Right lobe of liver (tissue), 4 donors: ENCODE data around the gene S100PBP.

ENCODE experiments used
- CTCF ChIP-seq, 4 donors: fragments of 200-600 bp in 3 of 4; fragments of 450-650 bp in 1 of 4; IDR thresholded peaks; one replicate each; pipeline versions ENCODE4 v1.5.1 to v1.8.0; 2016 to 2022; ENCODE audit warnings: antibody characterized with exemption in 4 of 4, mild to moderate bottlenecking in 2 of 4
- POLR2A ChIP-seq: fragments of 450-650 bp; IDR thresholded peaks from one replicate; pipeline ENCODE4 v1.6.1; 2017; ENCODE audit warnings: antibody characterized with exemption, mild to moderate bottlenecking
- donor health status: DM: no; HTN: no; CAD: no.
- donor health status: DM: no; HTN: no; CAD: no.
- donor health status: DM: no; HTN: yes; CAD: no.

DNA sequence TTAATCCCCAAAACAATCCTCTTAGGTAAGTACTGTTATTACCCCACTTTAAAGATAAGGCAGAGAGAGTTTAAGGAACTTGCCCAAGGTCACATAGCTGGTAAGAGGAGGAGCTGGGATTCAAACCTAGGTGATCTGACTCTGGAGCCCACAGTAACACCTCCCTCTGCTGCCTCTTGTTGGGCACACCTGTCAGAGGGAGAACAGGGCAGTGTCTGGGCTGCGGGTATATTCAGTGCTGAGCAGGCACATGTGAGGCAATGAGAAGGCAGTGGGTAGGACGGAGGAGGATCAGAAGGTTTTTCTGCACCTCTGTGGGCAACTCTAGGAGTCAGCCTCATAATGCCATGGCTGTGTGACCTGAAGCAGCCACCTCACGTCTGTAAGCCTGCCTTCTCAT lies 70.7 kb downstream of the S100PBP start:
- TF ChIP-seq CTCF (IDR thresholded peaks at IDR 0.05) (no peak), POLR2A (no peak)
